Keratinocyte (primary cell): ENCODE results near the gene PKNOX2.

Experiments
- CTCF ChIP-seq, 3 experiments: IDR thresholded peaks in 1 of 3; conservative IDR thresholded peaks in 1 of 3; optimal IDR thresholded peaks in 1 of 3; 2 replicates in 2 of 3; 3 replicates in 1 of 3; pipeline versions ENCODE3 to v1.5.1; 2011; ENCODE audit warnings: low read length in 3 of 3, mild to moderate bottlenecking in 3 of 3, moderate library complexity in 2 of 3, control low read depth in 1 of 3, inconsistent platforms in 1 of 3; ENCODE audit not compliant: insufficient read depth in 2 of 3; ENCODE audit errors: extremely low read depth in 1 of 3
- EZH2 ChIP-seq: IDR thresholded peaks from one replicate; pipeline ENCODE4 v1.6.1; 2012; ENCODE audit warnings: inconsistent platforms, mild to moderate bottlenecking, low read length, moderate library complexity

GRCh38 chr11:125394296-125394695, 229.7 kb downstream of the PKNOX2 start:
- TF ChIP-seq CTCF (optimal IDR thresholded peaks at IDR 0.05 in 1 of 3, IDR thresholded peaks at IDR 0.05 in 1 of 3, conservative IDR thresholded peaks at IDR 0.05 in 1 of 3; ENCODE audit: extremely low read depth in 1 of 3, insufficient read depth in 2 of 3, low read length in 3 of 3) (no peak), EZH2 (no peak)
